ENCODE measurements around the gene MACROD1. TPM values are rescaled to one million over a fixed set of nuclear protein-coding genes. Genes with fewer than 3 reads are reported as not detected.

Gene MACROD1
- total and polyA plus RNA-seq, 10 of the 15 experiments (the other 5 are each of a cell fraction or from before 2014, with no cell fraction given), result 1.2 to 22.7 (median 11.3) TPM; not detected in 1

GRCh38 chr11:64115531-64116522 is 50.1 kb downstream of the MACROD1 start:
- Histone ChIP-seq H3K27ac (ENCODE audit: control insufficient read depth, insufficient read depth) (no peak overlapping the region), H3K4me3 (no peak overlapping the region), H3K4me2 (ENCODE audit: control insufficient read depth, insufficient read depth) (no peak overlapping the region), H3K27me3 (replicated peaks in 1 of 2; ENCODE audit: control insufficient read depth in 2 of 2, insufficient read depth in 2 of 2, low read length in 1 of 2) (no peaks in the 10 kb centered on the region), H3K4me1 (ENCODE audit: control insufficient read depth, insufficient read depth, low read length) (no peaks in the 10 kb centered on the region), H3K9me3 (replicated peaks; ENCODE audit: control insufficient read depth, insufficient read depth, low read length) (no peaks in the 10 kb centered on the region), H3K9ac (ENCODE audit: control insufficient read depth, insufficient read depth, low read length) (no peak overlapping the region), H2AFZ (ENCODE audit: control insufficient read depth, low read depth, low read length) (no peak overlapping the region), H3K36me3 (ENCODE audit: control insufficient read depth in 2 of 2, insufficient read depth in 2 of 2, low read length in 1 of 2) (no peaks in the 10 kb centered on the region), H4K20me1 (ENCODE audit: control insufficient read depth, insufficient read depth) (no peaks in the 10 kb centered on the region), H3K79me2 (ENCODE audit: control insufficient read depth, insufficient read depth, low read length) (no peaks in the 10 kb centered on the region)
- in situ Hi-C loops (cut with MboI), result no loop called here
- WGBS (ENCODE audit: insufficient coverage, insufficient replicate concordance, low lambda C conversion rate, missing lambda C conversion rate), result 69% methylated on average over 47 of the region's 47 CpGs
- RAD21 ChIA-PET (ENCODE audit: unreplicated experiment), result no interaction called here
- intact Hi-C loops (cut with micrococcal nuclease; ENCODE audit: unreplicated experiment), result no loop called here
- no peak for FAIRE-seq
- POLR2A ChIA-PET, result no interaction called here
- TF ChIP-seq HSF1 (IDR thresholded peaks at IDR 0.05; ENCODE audit: low read depth, low read length), result no peak
- TF ChIP-seq, protein P1, sequence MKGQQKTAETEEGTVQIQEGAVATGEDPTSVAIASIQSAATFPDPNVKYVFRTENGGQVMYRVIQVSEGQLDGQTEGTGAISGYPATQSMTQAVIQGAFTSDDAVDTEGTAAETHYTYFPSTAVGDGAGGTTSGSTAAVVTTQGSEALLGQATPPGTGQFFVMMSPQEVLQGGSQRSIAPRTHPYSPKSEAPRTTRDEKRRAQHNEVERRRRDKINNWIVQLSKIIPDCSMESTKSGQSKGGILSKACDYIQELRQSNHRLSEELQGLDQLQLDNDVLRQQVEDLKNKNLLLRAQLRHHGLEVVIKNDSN (IDR thresholded peaks at IDR 0.05; ENCODE audit: borderline replicate concordance, extremely low read length, insufficient read depth, low read depth, low read length), result no peak
- no peak for TF ChIP-seq ETV6 (conservative IDR thresholded peaks at IDR 0.05 in 1 of 2, IDR thresholded peaks at IDR 0.05 in 1 of 2; ENCODE audit: borderline replicate concordance in 1 of 2, low read depth in 1 of 2)
- TF ChIP-seq HDAC6 (IDR thresholded peaks at IDR 0.05; ENCODE audit: unreplicated experiment), result no peak
- TF ChIP-seq FOXM1 (IDR thresholded peaks at IDR 0.05; ENCODE audit: low read depth, low read length), result no peak
- TF ChIP-seq, protein P2, sequence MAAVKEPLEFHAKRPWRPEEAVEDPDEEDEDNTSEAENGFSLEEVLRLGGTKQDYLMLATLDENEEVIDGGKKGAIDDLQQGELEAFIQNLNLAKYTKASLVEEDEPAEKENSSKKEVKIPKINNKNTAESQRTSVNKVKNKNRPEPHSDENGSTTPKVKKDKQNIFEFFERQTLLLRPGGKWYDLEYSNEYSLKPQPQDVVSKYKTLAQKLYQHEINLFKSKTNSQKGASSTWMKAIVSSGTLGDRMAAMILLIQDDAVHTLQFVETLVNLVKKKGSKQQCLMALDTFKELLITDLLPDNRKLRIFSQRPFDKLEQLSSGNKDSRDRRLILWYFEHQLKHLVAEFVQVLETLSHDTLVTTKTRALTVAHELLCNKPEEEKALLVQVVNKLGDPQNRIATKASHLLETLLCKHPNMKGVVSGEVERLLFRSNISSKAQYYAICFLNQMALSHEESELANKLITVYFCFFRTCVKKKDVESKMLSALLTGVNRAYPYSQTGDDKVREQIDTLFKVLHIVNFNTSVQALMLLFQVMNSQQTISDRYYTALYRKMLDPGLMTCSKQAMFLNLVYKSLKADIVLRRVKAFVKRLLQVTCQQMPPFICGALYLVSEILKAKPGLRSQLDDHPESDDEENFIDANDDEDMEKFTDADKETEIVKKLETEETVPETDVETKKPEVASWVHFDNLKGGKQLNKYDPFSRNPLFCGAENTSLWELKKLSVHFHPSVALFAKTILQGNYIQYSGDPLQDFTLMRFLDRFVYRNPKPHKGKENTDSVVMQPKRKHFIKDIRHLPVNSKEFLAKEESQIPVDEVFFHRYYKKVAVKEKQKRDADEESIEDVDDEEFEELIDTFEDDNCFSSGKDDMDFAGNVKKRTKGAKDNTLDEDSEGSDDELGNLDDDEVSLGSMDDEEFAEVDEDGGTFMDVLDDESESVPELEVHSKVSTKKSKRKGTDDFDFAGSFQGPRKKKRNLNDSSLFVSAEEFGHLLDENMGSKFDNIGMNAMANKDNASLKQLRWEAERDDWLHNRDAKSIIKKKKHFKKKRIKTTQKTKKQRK (IDR thresholded peaks at IDR 0.05; ENCODE audit: low read depth, low read length), result no peak
- TF ChIP-seq RFX5 (IDR thresholded peaks at IDR 0.05; ENCODE audit: low read depth, low read length), result no peak
- no peak for TF ChIP-seq SIX5 (IDR thresholded peaks at IDR 0.05; ENCODE audit: low read depth, low read length, severe bottlenecking)
- no peak for TF ChIP-seq NR2C2 (IDR thresholded peaks at IDR 0.05; ENCODE audit: borderline replicate concordance, control insufficient read depth, insufficient read length, low read depth)
- no peak for TF ChIP-seq ATF7 (IDR thresholded peaks at IDR 0.05; ENCODE audit: low read depth)
- TF ChIP-seq NR2F1 (conservative IDR thresholded peaks at IDR 0.05), result no peak
- no peak for TF ChIP-seq CBFB (IDR thresholded peaks at IDR 0.05; ENCODE audit: low read depth)
- no peak for TF ChIP-seq ATF3 (IDR thresholded peaks at IDR 0.05; ENCODE audit: borderline replicate concordance, extremely low read depth, low read depth, low read length)
- no peak for TF ChIP-seq PML (IDR thresholded peaks at IDR 0.05; ENCODE audit: low read length)
- CTCF ChIA-PET, result interaction anchor here (0.5 to 1.3 kb wide), 2 partner anchors 73 to 312 kb away, joined by 3 read pairs; no protein-coding TSS in a partner anchor
- no peak for ATAC-seq
- BruUV-seq (replicated peaks), result no TSS peak
- no peak for DNase-seq (ENCODE audit: low read depth, low spot score)
- SMC1A ChIA-PET (ENCODE audit: uncharacterized antibody, unreplicated experiment), result no interaction called here

All from GM12878 (cell line).